Keratinocyte (primary cell): ENCODE results near the gene BDH2.

Source experiments
- CTCF ChIP-seq, 3 experiments: IDR thresholded peaks in 1 of 3; conservative IDR thresholded peaks in 1 of 3; optimal IDR thresholded peaks in 1 of 3; 2 replicates in 2 of 3; 3 replicates in 1 of 3; pipeline versions ENCODE3 to v1.5.1; 2011; ENCODE audit warnings: low read length in 3 of 3, mild to moderate bottlenecking in 3 of 3, moderate library complexity in 2 of 3, control low read depth in 1 of 3, inconsistent platforms in 1 of 3; ENCODE audit not compliant: insufficient read depth in 2 of 3; ENCODE audit errors: extremely low read depth in 1 of 3
- EZH2 ChIP-seq: IDR thresholded peaks from one replicate; pipeline ENCODE4 v1.6.1; 2012; ENCODE audit warnings: inconsistent platforms, mild to moderate bottlenecking, low read length, moderate library complexity

GRCh38 chr4:103100691-103101090 lies 1.1 kb upstream of the BDH2 start:
- no peak for TF ChIP-seq CTCF (optimal IDR thresholded peaks at IDR 0.05 in 1 of 3, IDR thresholded peaks at IDR 0.05 in 1 of 3, conservative IDR thresholded peaks at IDR 0.05 in 1 of 3; ENCODE audit: extremely low read depth in 1 of 3, insufficient read depth in 2 of 3, low read length in 3 of 3)
- TF ChIP-seq EZH2, result no peak
